GM12801 (cell line): ENCODE results near the gene MTRR.

ENCODE experiments used
- CTCF ChIP-seq: IDR thresholded peaks from one replicate; pipeline ENCODE4 v1.5.1; 2011; ENCODE audit warnings: control low read depth; ENCODE audit not compliant: insufficient read length; ENCODE audit errors: extremely low read depth

The MTRR gene

GRCh38 chr5:7897014-7897600 lies 28.2 kb downstream of the MTRR start:
- no peak for TF ChIP-seq CTCF

- no peak for TF ChIP-seq CTCF
These were observed 33.3 kb downstream of the MTRR start for GRCh38 chr5:7902201-7902600.

GRCh38 chr5:7902666-7903625 lies 34.0 kb downstream of the MTRR start:
- no peak for TF ChIP-seq CTCF

- no peak for TF ChIP-seq CTCF
These were observed 35.2 kb downstream of the MTRR start for GRCh38 chr5:7904170-7904569.

- TF ChIP-seq CTCF, result no peak
These were observed 38.7 kb downstream of the MTRR start for GRCh38 chr5:7907612-7908011.

- TF ChIP-seq CTCF, result no peak
These were observed 39.4 kb downstream of the MTRR start for GRCh38 chr5:7908317-7908716.

- no peak for TF ChIP-seq CTCF
These were observed 41.9 kb downstream of the MTRR start for GRCh38 chr5:7910738-7911428.
